HCT116 (cell line): ENCODE measurements around the gene GDPD5. TPM values are rescaled to one million over a fixed set of nuclear protein-coding genes. Genes with fewer than 3 reads are reported as not detected.

ENCODE experiments used
- ATAC-seq: fragments of 200-7000 bp; cut with Tn5 transposase; 2 replicates; pipeline ENCODE4 v1.9.1; 2020; ENCODE audit warnings: mild to moderate bottlenecking, moderate library complexity
- BruUV-seq: library from RNA; stranded (reverse); fragments of 400-500 nt; replicated peaks from 2 replicates; lab custom pipeline; 2021; lab: Mats Ljungman, UMichigan
- CTCF ChIA-PET: fragments of 300-600 bp; sonication (Branson Sonifier 250); formaldehyde crosslinking; loops from one replicate; lab custom pipeline; 2021; ENCODE audit warnings: antibody characterized with exemption; lab: Charles Lee
- POLR2A ChIA-PET: fragments of 300-600, 350-600 bp; sonication (Branson Sonifier 250); formaldehyde crosslinking; loops from one replicate; lab custom pipeline; 2021; ENCODE audit warnings: antibody characterized with exemption; lab: Charles Lee
- RAD21 ChIA-PET, 2 experiments: fragments of 300-600 bp; sonication (Branson Sonifier 250); formaldehyde crosslinking; loops; one replicate each; lab custom pipeline; 2023; ENCODE audit warnings: low total read pairs in 2 of 2; ENCODE audit not compliant: uncharacterized antibody in 2 of 2, unreplicated experiment in 2 of 2, low non-redundant PET in 1 of 2; lab: Charles Lee
- DNase-seq: peaks from one replicate; pipeline ENCODE4 v3.0.0-alpha.2; 2010; ENCODE audit warnings: low read depth, low spot score
- H2AFZ ChIP-seq: fragments of 200-600 bp; shearing (Covaris generic), sonication (generic); 2 replicates; pipeline ENCODE4 v1.6.1; 2017; ENCODE audit warnings: low read depth, mixed run types, mixed read lengths, antibody characterized with exemption, low read length; ENCODE audit not compliant: poor library complexity, severe bottlenecking
- H3K27ac ChIP-seq: 2 replicates; pipeline ENCODE4 v1.5.1; 2012; ENCODE audit warnings: low read depth, low read length
- H3K27me3 ChIP-seq: fragments of 200-600 bp; sonication (generic); 2 replicates; pipeline ENCODE4 v1.6.1; 2016; ENCODE audit warnings: mixed run types, low read length, mixed read lengths; ENCODE audit not compliant: insufficient read depth
- H3K36me3 ChIP-seq, 2 experiments: fragments of 200-500 bp in 1 of 2; fragments of 200-600 bp in 1 of 2; sonication (Bioruptor generic) in 1 of 2; sonication (generic) in 1 of 2; 2 replicates each; pipeline versions ENCODE4 v1.5.1 to v1.6.1; 2014 to 2016; ENCODE audit warnings: low read length in 2 of 2, inconsistent platforms in 1 of 2, mixed read lengths in 1 of 2, mixed run types in 1 of 2; ENCODE audit not compliant: insufficient read depth in 2 of 2, control insufficient read depth in 1 of 2
- H3K4me1 ChIP-seq, 2 experiments: fragments of 200-600 bp in 1 of 2; sonication (generic) in 1 of 2; 2 replicates each; pipeline versions ENCODE4 v1.5.1 to v1.6.1; 2012 to 2017; ENCODE audit warnings: low read length in 2 of 2, inconsistent platforms in 1 of 2, mild to moderate bottlenecking in 1 of 2, mixed read lengths in 1 of 2, mixed run types in 1 of 2, moderate library complexity in 1 of 2; ENCODE audit not compliant: insufficient read depth in 2 of 2, control insufficient read depth in 1 of 2
- H3K4me2 ChIP-seq: fragments of 200-600 bp; sonication (generic); 2 replicates; pipeline ENCODE4 v1.6.1; 2017; ENCODE audit warnings: mixed run types, low read length, mixed read lengths
- H3K4me3 ChIP-seq, 2 experiments: fragments of 200-600 bp in 1 of 2; sonication (generic) in 1 of 2; replicated peaks in 1 of 2; 2 replicates each; pipeline ENCODE4 v1.5.1; 2011 to 2016; ENCODE audit warnings: low read length in 2 of 2, control low read depth in 1 of 2, low read depth in 1 of 2, mild to moderate bottlenecking in 1 of 2, mixed read lengths in 1 of 2, mixed run types in 1 of 2
- H3K79me2 ChIP-seq: fragments of 200-600 bp; sonication (generic); 2 replicates; pipeline ENCODE4 v1.6.1; 2017; ENCODE audit warnings: mild to moderate bottlenecking, mixed run types, low read length, moderate library complexity, mixed read lengths; ENCODE audit not compliant: insufficient read depth
- H3K9ac ChIP-seq: fragments of 200-600 bp; sonication (generic); 2 replicates; pipeline ENCODE4 v1.6.1; 2016; ENCODE audit warnings: low read length, mixed read lengths
- H3K9me2 ChIP-seq: fragments of 200-600 bp; sonication (generic), shearing (Covaris generic); 2 replicates; pipeline ENCODE4 v1.6.1; 2017; ENCODE audit warnings: mixed run types, mild to moderate bottlenecking, moderate library complexity; ENCODE audit not compliant: insufficient read depth
- H3K9me3 ChIP-seq, 2 experiments: fragments of 200-500 bp in 1 of 2; fragments of 200-600 bp in 1 of 2; sonication (Bioruptor generic) in 1 of 2; sonication (generic) in 1 of 2; 2 replicates each; pipeline ENCODE4 v1.6.1; 2014 to 2017; ENCODE audit warnings: low read length in 2 of 2, mixed read lengths in 2 of 2, inconsistent platforms in 1 of 2, low read depth in 1 of 2, mild to moderate bottlenecking in 1 of 2, mixed run types in 1 of 2, moderate library complexity in 1 of 2; ENCODE audit not compliant: control insufficient read depth in 1 of 2, insufficient read depth in 1 of 2
- H4K20me1 ChIP-seq: fragments of 200-600 bp; sonication (generic), shearing (Covaris generic); 2 replicates; pipeline ENCODE4 v1.6.1; 2017; ENCODE audit warnings: mixed run types, mild to moderate bottlenecking, moderate library complexity; ENCODE audit not compliant: insufficient read depth
- EGR1 ChIP-seq: IDR thresholded peaks from 2 replicates; pipeline ENCODE4 v1.6.1; 2012; ENCODE audit warnings: low read depth
- EZH2phosphoT487 ChIP-seq: fragments of 200-600 bp; IDR thresholded peaks from 2 replicates; pipeline ENCODE4 v1.6.1; 2018; ENCODE audit warnings: antibody characterized with exemption, borderline replicate concordance
- FOSL1 ChIP-seq: IDR thresholded peaks from 2 replicates; pipeline ENCODE4 v1.6.1; 2012; ENCODE audit warnings: low read depth
- MAX ChIP-seq: IDR thresholded peaks from 2 replicates; pipeline ENCODE4 v1.6.1; 2012
- POLR2AphosphoS5 ChIP-seq: IDR thresholded peaks from 2 replicates; pipeline ENCODE4 v1.6.1; 2011; ENCODE audit warnings: mild to moderate bottlenecking, low read depth, low read length, moderate library complexity
- RAD21 ChIP-seq: IDR thresholded peaks from 2 replicates; pipeline ENCODE4 v1.6.1; 2012; ENCODE audit warnings: low read depth, mild to moderate bottlenecking
- SP1 ChIP-seq: IDR thresholded peaks from 2 replicates; pipeline ENCODE4 v1.6.1; 2012; ENCODE audit warnings: low read depth
- SRF ChIP-seq: IDR thresholded peaks from 2 replicates; pipeline ENCODE4 v1.6.1; 2012; ENCODE audit warnings: low read depth
- TCF7L2 ChIP-seq: IDR thresholded peaks from 2 replicates; pipeline ENCODE4 v1.7.0; 2011; ENCODE audit warnings: borderline replicate concordance, inconsistent platforms; ENCODE audit not compliant: insufficient read depth, insufficient read length; ENCODE audit errors: extremely low read depth
- YY1 ChIP-seq: IDR thresholded peaks from 2 replicates; pipeline ENCODE4 v1.6.1; 2011; ENCODE audit warnings: low read length, low read depth, moderate library complexity, mild to moderate bottlenecking; ENCODE audit not compliant: insufficient replicate concordance; ENCODE audit errors: extremely low read depth
- ZFX ChIP-seq: fragments of 450-650 bp; IDR thresholded peaks from 2 replicates; pipeline ENCODE4 v1.6.1; 2017
- ZNF274 ChIP-seq: fragments of 200-500 bp; sonication (Bioruptor generic); IDR thresholded peaks from 2 replicates; pipeline ENCODE4 v1.6.1; 2014; ENCODE audit warnings: mild to moderate bottlenecking, low read depth, low read length, inconsistent platforms
- intact Hi-C: fragments of 100-400 bp; cut with micrococcal nuclease; formaldehyde crosslinking; loops from 2 replicates; pipeline ENCODE4 v1.10.0; 2022
- total RNA-seq: library from RNA; stranded (reverse); gene quantifications from one replicate; pipeline ENCODE4 v1.2.1, GENCODE V29; 2021; ENCODE audit not compliant: unreplicated experiment

The GDPD5 gene
- total RNA-seq, 1 experiment from 2014 or later, result 27.5 TPM

GRCh38 chr11:75394085-75394840 lies 131.5 kb downstream of the GDPD5 start:
- BruUV-seq, result no TSS peak
- no peak for TF ChIP-seq ZNF274
- no peak for TF ChIP-seq POLR2AphosphoS5
- no peak for TF ChIP-seq YY1
- TF ChIP-seq TCF7L2, result no peak
- no peak for TF ChIP-seq ZFX
- no peak for TF ChIP-seq RAD21
- TF ChIP-seq FOSL1, result no peak
- TF ChIP-seq EZH2phosphoT487, result no peak
- TF ChIP-seq EGR1, result no peak
- no peak for TF ChIP-seq MAX
- no peak for TF ChIP-seq SRF
- no peak for TF ChIP-seq SP1
- TF ChIP-seq, all 23 proteins: peak for 0
- Histone ChIP-seq H3K79me2 (peaks cover under 1% of the 10 kb centered on the region), H3K9me3 (no peaks in the 10 kb centered on the region), H3K4me1 (0 out of 4 replicates have a peak, but pooled peaks cover 0 to 7% of the 10 kb centered on the region in 2 experiments), H3K27me3 (no peaks in the 10 kb centered on the region), H3K4me3 (no peak overlapping the region), H3K4me2 (no peak overlapping the region), H3K27ac (no peak overlapping the region), H2AFZ (no peak overlapping the region), H3K9ac (no peak overlapping the region), H4K20me1 (no peaks in the 10 kb centered on the region), H3K9me2 (no peaks in the 10 kb centered on the region), H3K36me3 (no peaks in the 10 kb centered on the region)
- ChIA-PET POLR2A (interaction anchor here (0.6 kb wide), 1 partner anchor 139 kb away, joined by 3 read pairs; no protein-coding TSS in a partner anchor), CTCF (interaction anchor here (1.6 kb wide), 1 partner anchor 31 kb away, joined by 3 read pairs; no protein-coding TSS in a partner anchor), RAD21 (no interaction called here)
- intact Hi-C loops, result no loop called here
- ATAC-seq (no peak), DNase-seq (no peak)
